ENCODE data around the gene NMNAT2. TPM values are rescaled to one million over a fixed set of nuclear protein-coding genes. Genes with fewer than 3 reads are reported as not detected.

The NMNAT2 gene
- total and polyA plus RNA-seq, 10 of the 15 experiments (the other 5 are each of a cell fraction or from before 2014, with no cell fraction given): 0.02 to 2.0 (median 0.60) TPM

- Histone ChIP-seq H2AFZ (ENCODE audit: control insufficient read depth, low read depth, low read length) (no peak overlapping the region), H3K4me2 (ENCODE audit: control insufficient read depth, insufficient read depth) (no peak overlapping the region), H3K36me3 (ENCODE audit: control insufficient read depth in 2 of 2, insufficient read depth in 2 of 2, low read length in 1 of 2) (no peaks in the 10 kb centered on the region), H3K9me3 (replicated peaks; ENCODE audit: control insufficient read depth, insufficient read depth, low read length) (no peaks in the 10 kb centered on the region), H3K4me1 (ENCODE audit: control insufficient read depth, insufficient read depth, low read length) (no peaks in the 10 kb centered on the region), H3K79me2 (ENCODE audit: control insufficient read depth, insufficient read depth, low read length) (no peaks in the 10 kb centered on the region), H3K27me3 (replicated peaks in 1 of 2; ENCODE audit: control insufficient read depth in 2 of 2, insufficient read depth in 2 of 2, low read length in 1 of 2) (no peaks in the 10 kb centered on the region), H4K20me1 (ENCODE audit: control insufficient read depth, insufficient read depth) (no peaks in the 10 kb centered on the region), H3K27ac (ENCODE audit: control insufficient read depth, insufficient read depth) (no peak overlapping the region), H3K4me3 (no peak overlapping the region), H3K9ac (ENCODE audit: control insufficient read depth, insufficient read depth, low read length) (no peak overlapping the region)
- 50% methylated on average over 6 of the region's 6 CpGs for WGBS (ENCODE audit: insufficient coverage, insufficient replicate concordance, low lambda C conversion rate, missing lambda C conversion rate)
- in situ Hi-C loops (cut with MboI): no loop called here
- FAIRE-seq (no peak), DNase-seq (ENCODE audit: low read depth, low spot score) (no peak), ATAC-seq (no peak)
- CTCF ChIA-PET: interaction anchor here (0.6 to 2.4 kb wide), 2 partner anchors 128 to 244 kb away, joined by 3 to 7 read pairs; no protein-coding TSS in a partner anchor
- intact Hi-C loops (cut with micrococcal nuclease; ENCODE audit: unreplicated experiment): no loop called here
- SMC1A ChIA-PET (ENCODE audit: uncharacterized antibody, unreplicated experiment): interaction anchor here (0.6 to 2.4 kb wide), 5 partner anchors 22 to 76 kb away, joined by 3 to 7 read pairs (median 3); no protein-coding TSS in a partner anchor
- no TSS peak for BruUV-seq (replicated peaks)
- POLR2A ChIA-PET: interaction anchor here (0.7 to 1.5 kb wide), 2 partner anchors 11 to 393 kb away, joined by 3 to 6 read pairs; no protein-coding TSS in a partner anchor
- RAD21 ChIA-PET (ENCODE audit: unreplicated experiment): no interaction called here
- no peak for TF ChIP-seq IRF4 (IDR thresholded peaks at IDR 0.05; ENCODE audit: low read depth, low read length)
- TF ChIP-seq MYC (IDR thresholded peaks at IDR 0.05; ENCODE audit: insufficient read depth, insufficient read length, insufficient replicate concordance, low read length, severe bottlenecking): no peak
- no peak for TF ChIP-seq CHD4 (IDR thresholded peaks at IDR 0.05)
- no peak for TF ChIP-seq USF2 (IDR thresholded peaks at IDR 0.05; ENCODE audit: borderline replicate concordance, low read depth, low read length)
- no peak for TF ChIP-seq SMAD1 (IDR thresholded peaks at IDR 0.05; ENCODE audit: low read depth, partially characterized antibody)
- TF ChIP-seq REST (IDR thresholded peaks at IDR 0.05; ENCODE audit: low read depth, low read length): no peak
- no peak for TF ChIP-seq BRCA1 (IDR thresholded peaks at IDR 0.05; ENCODE audit: low read depth, low read length)
- no peak for TF ChIP-seq MTA2 (IDR thresholded peaks at IDR 0.05; ENCODE audit: low read depth)
- TF ChIP-seq RELA (IDR thresholded peaks at IDR 0.05; ENCODE audit: borderline replicate concordance, partially characterized antibody): no peak
- TF ChIP-seq NRF1 (conservative IDR thresholded peaks at IDR 0.05; ENCODE audit: low read depth, low read length): no peak
- no peak for TF ChIP-seq PRDM15 (CRISPR knock-in tag; IDR thresholded peaks at IDR 0.05)
- TF ChIP-seq TARDBP (IDR thresholded peaks at IDR 0.05; ENCODE audit: borderline replicate concordance): no peak
- TF ChIP-seq SP1 (IDR thresholded peaks at IDR 0.05; ENCODE audit: low read depth, low read length): no peak
- no peak for TF ChIP-seq SIN3A (IDR thresholded peaks at IDR 0.05; ENCODE audit: low read depth, low read length)
- TF ChIP-seq GATAD2B (conservative IDR thresholded peaks at IDR 0.05; ENCODE audit: low read depth): no peak
- TF ChIP-seq ZNF384 (IDR thresholded peaks at IDR 0.05; ENCODE audit: borderline replicate concordance, low read depth, low read length): no peak
Measured at GRCh38 chr1:183206538-183207122, 211.6 kb downstream of the NMNAT2 start.

Data from GM12878 (cell line).